Stimulated activated effector memory CD8-positive, alpha-beta T cell treated with anti-CD3 and anti-CD28 coated beads, Interleukin-12 subunit alpha, Interleukin-12 subunit beta, amount 100 ng/mL, for 72 hours (primary cell): ENCODE data around the gene KIR2DL1.
"Not testable (repeated sequence)": the region's sequence is repeated elsewhere in the genome, so short reads cannot be mapped to it uniquely, and the experiment has no call there.

Source experiments
- ATAC-seq: fragments of 150-1000 bp; cut with Tn5 transposase; 2 replicates; pipeline ENCODE4 v1.10.0; 2021
- DNase-seq, 2 donors: peaks; one replicate each; pipeline ENCODE4 v3.0.0; 2021 to 2022; ENCODE audit warnings: low spot score in 2 of 2
- H3K27ac Mint-ChIP-seq: one replicate; pipeline ENCODE4 v1.8.0; 2022; ENCODE audit warnings: mild to moderate bottlenecking, mixed read lengths
- H3K36me3 Mint-ChIP-seq: one replicate; pipeline ENCODE4 v1.8.0; 2022; ENCODE audit warnings: mild to moderate bottlenecking, mixed read lengths
- H3K4me1 Mint-ChIP-seq: one replicate; pipeline ENCODE4 v1.8.0; 2022; ENCODE audit warnings: mixed read lengths
- H3K4me3 Mint-ChIP-seq: one replicate; pipeline ENCODE4 v1.8.0; 2022; ENCODE audit warnings: mild to moderate bottlenecking, mixed read lengths
- H3K9me3 Mint-ChIP-seq: one replicate; pipeline ENCODE4 v1.8.0; 2022; ENCODE audit warnings: mixed read lengths

Gene KIR2DL1

DNA sequence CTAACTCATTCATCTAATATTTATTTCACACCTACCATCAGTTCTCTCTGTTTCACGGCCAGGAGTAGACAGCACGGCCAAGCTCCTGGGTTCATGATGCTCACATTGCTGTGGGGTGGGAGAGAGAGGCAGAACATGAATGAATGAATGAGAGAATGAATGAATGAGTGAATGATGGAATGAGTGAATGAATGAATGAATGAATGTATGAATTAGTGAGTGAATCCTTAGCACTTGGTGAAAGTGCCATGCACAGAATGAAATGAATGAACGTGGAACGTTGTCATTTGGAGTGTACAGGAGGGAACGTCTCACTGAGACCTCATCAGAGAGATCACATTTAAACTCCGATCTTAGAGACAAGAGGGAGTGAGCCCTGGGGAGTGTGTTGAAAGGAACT lies 21.9 kb downstream of the KIR2DL1 start:
- H3K27ac Mint-ChIP-seq, result no peak overlapping the region
- ATAC-seq (no peak), DNase-seq (no peak)
- no peaks in the 10 kb centered on the region for H3K36me3 Mint-ChIP-seq
- no peaks in the 10 kb centered on the region for H3K9me3 Mint-ChIP-seq
- H3K4me3 Mint-ChIP-seq, result no peak overlapping the region
- H3K4me1 Mint-ChIP-seq, result peaks cover 22% of the 10 kb centered on the region

DNA sequence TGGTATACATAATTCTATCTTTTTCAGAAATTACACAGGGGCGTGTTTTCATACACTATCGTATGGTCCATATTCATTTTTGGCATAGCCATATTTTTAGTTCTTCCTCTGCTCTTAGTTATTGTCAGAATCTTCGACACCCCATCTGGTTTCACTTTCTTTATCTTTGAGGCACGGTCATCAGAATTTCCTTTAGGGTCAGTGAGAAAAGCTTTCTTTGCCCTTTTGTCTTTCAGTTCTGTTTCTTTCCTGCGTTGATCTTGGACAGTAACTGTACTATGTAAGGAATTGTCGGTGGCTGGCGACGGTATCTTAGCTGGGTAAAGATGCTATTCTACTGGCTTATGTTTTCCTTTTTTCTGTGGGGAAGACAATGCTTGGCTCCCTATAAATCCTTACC lies 23.2 kb downstream of the KIR2DL1 start:
- Mint-ChIP-seq H3K9me3 (no peaks in the 10 kb centered on the region), H3K27ac (peak overlapping the region; percentile 67), H3K4me1 (peaks cover 22% of the 10 kb centered on the region), H3K4me3 (peak overlapping the region; percentile 59), H3K36me3 (no peaks in the 10 kb centered on the region)
- ATAC-seq, result peak; percentile 43
- DNase-seq, result no peak

- no peak for ATAC-seq
- peaks cover 22% of the 10 kb centered on the region for H3K4me1 Mint-ChIP-seq
- no peaks in the 10 kb centered on the region for H3K9me3 Mint-ChIP-seq
- H3K4me3 Mint-ChIP-seq, result no peak overlapping the region
- no peaks in the 10 kb centered on the region for H3K36me3 Mint-ChIP-seq
- H3K27ac Mint-ChIP-seq, result no peak overlapping the region
- no peak for DNase-seq
These were observed 26.2 kb downstream of the KIR2DL1 start for GRCh38 chr19:54795758-54796157.

DNA sequence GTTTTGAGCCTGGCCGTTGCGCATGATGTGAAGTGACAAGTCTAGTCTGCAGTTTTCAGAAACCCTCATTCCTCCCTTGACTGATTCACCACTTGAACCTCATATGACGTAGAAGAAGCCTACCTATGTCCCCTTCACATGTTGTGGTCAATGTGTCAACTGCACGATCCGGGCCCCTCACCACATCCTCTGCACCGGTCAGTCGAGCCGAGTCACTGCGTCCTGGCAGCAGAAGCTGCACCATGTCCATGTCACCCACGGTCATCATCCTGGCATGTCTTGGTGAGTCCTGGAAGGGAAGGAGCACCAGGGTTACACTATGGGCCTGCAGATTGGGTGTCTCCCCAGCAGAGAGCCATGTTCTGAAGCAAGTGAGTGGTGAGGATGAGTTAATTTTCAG lies 33.8 kb downstream of the KIR2DL1 start, which contains the start of gene KIR2DL4:
TSS of gene KIR2DL4 (plus strand) at position 201 of the 400 bp plus-strand sequence. CDS start at position 243, 42 bp downstream.
- Mint-ChIP-seq H3K36me3 (no peaks in the 10 kb centered on the region), H3K27ac (peak within 1 kb of the TSS; percentile 18), H3K4me3 (peak within 1 kb of the TSS; percentile 30), H3K4me1 (peaks cover 7% of the 10 kb centered on the region), H3K9me3 (peaks cover 2% of the 10 kb centered on the region)
- DNase-seq (peak in 1 of 2 donors; percentile 67), ATAC-seq (peak; percentile 75)

- no peaks in the 10 kb centered on the region for H3K36me3 Mint-ChIP-seq
- H3K27ac Mint-ChIP-seq, result no peak overlapping the region
- peaks cover 2% of the 10 kb centered on the region for H3K9me3 Mint-ChIP-seq
- peaks cover 7% of the 10 kb centered on the region for H3K4me1 Mint-ChIP-seq
- peak overlapping the region; percentile 30 for H3K4me3 Mint-ChIP-seq
- peak; percentile 31 for ATAC-seq
- no peak for DNase-seq
These were observed 34.5 kb downstream of the KIR2DL1 start for GRCh38 chr19:54804101-54804500.

- H3K27ac Mint-ChIP-seq, result no peak overlapping the region
- ATAC-seq (no peak), DNase-seq (no peak)
- H3K4me1 Mint-ChIP-seq, result peaks cover 7% of the 10 kb centered on the region
- no peak overlapping the region for H3K4me3 Mint-ChIP-seq
- H3K9me3 Mint-ChIP-seq, result peaks cover 2% of the 10 kb centered on the region
- no peaks in the 10 kb centered on the region for H3K36me3 Mint-ChIP-seq
These were observed 35.0 kb downstream of the KIR2DL1 start for GRCh38 chr19:54804571-54804970.

DNA sequence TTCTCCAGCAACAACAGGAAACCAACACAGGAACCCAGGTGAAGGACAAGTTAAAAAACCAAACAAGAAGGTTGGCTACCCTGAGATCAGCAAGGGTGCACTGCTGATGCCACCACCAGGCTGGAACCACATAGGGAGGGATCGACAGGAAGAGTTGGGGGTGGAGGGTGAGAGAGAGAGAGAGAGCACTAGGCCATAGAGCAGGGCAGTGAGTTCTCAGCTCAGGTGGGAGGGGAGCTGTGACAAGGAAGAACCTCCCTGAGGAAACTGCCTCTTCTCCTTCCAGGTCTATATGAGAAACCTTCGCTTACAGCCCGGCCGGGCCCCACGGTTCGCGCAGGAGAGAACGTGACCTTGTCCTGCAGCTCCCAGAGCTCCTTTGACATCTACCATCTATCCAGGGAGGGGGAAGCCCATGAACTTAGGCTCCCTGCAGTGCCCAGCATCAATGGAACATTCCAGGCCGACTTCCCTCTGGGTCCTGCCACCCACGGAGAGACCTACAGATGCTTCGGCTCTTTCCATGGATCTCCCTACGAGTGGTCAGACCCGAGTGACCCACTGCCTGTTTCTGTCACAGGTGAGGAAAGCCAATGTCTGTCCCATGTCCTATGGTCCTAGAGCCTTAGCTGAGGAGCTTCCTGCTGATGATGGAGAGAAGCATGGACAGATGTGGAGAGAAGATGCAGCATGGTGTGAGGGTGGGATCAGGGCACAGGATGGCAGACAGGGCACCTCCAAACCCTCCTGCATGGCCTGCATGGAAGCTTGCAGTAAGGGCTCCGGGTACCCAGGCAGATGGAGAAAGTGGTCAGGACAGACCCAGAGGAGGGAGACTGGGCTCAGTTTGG lies 36.3 kb downstream of the KIR2DL1 start:
- H3K4me1 Mint-ChIP-seq, result peaks cover 7% of the 10 kb centered on the region
- peaks cover 8% of the 10 kb centered on the region for H3K9me3 Mint-ChIP-seq
- DNase-seq (no peak), ATAC-seq (no peak)
- no peak overlapping the region for H3K27ac Mint-ChIP-seq
- no peaks in the 10 kb centered on the region for H3K36me3 Mint-ChIP-seq
- H3K4me3 Mint-ChIP-seq, result no peak overlapping the region

DNA sequence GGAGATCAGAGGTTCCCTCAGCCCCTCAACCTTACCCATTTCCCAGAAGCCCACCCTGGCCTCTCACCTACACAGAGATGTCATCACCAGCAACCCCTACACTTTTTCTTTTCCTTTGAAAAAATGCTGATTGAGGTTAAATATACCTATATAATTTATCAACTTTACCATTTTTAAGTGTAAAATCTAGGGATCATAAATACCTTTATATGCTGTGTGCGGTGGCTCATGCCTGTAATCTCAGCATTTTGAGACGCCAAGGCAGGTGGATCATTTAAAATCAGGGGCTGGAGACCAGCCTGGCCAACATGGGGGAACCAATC lies 36.9 kb downstream of the KIR2DL1 start:
- H3K4me1 Mint-ChIP-seq, result peaks cover 7% of the 10 kb centered on the region
- no peak for DNase-seq

DNA sequence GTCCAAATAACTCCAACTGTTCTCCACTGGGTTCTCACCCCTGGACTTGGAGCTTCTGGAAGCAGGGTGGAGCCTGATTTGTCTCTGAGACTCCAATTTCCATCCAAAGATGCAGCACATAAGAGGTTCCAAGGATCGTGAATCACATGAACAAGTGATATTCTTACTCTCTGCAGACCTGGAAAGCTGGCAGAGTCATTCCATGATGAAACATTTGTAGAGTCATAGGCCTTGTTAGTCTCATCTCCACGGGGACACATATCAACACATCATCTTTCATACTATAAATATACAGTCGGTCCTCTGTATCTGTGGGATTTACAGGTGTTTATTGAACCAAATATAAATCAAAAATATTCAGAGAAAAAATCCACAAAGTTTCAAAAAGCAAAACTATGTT lies 45.0 kb downstream of the KIR2DL1 start:
- not testable (repeated sequence) for H3K27ac Mint-ChIP-seq, H3K4me1 Mint-ChIP-seq, ATAC-seq, H3K4me3 Mint-ChIP-seq, DNase-seq, H3K36me3 Mint-ChIP-seq
- peaks cover 12% of the 10 kb centered on the region for H3K9me3 Mint-ChIP-seq

More for the DNA sequence above, 36.9 kb downstream of the KIR2DL1 start:
- Mint-ChIP-seq H3K9me3 (peaks cover 8% of the 10 kb centered on the region), H3K27ac (no peak overlapping the region), H3K4me3 (no peak overlapping the region), H3K36me3 (no peaks in the 10 kb centered on the region)
- no peak for ATAC-seq

DNA sequence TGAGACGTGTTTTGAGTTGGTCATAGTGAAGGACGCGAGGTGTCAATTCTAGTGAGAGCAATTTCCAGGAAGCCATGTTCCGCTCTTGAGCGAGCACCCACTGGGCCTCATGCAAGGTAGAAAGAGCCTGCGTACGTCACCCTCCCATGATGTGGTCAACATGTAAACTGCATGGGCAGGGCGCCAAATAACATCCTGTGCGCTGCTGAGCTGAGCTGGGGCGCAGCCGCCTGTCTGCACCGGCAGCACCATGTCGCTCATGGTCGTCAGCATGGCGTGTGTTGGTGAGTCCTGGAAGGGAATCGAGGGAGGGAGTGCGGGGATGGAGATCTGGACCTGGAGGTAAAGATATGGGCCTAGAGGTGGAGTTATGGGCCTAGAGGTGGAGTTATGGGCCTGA lies 46.7 kb downstream of the KIR2DL1 start, which contains the start of gene KIR3DL1:
TSS of gene KIR3DL1 (plus strand) at position 218 of the 400 bp plus-strand sequence.
- not testable (repeated sequence) for ATAC-seq, H3K27ac Mint-ChIP-seq, H3K4me1 Mint-ChIP-seq, DNase-seq, H3K9me3 Mint-ChIP-seq, H3K36me3 Mint-ChIP-seq
- H3K4me3 Mint-ChIP-seq, result peak within 1 kb of the TSS; percentile 51

DNA sequence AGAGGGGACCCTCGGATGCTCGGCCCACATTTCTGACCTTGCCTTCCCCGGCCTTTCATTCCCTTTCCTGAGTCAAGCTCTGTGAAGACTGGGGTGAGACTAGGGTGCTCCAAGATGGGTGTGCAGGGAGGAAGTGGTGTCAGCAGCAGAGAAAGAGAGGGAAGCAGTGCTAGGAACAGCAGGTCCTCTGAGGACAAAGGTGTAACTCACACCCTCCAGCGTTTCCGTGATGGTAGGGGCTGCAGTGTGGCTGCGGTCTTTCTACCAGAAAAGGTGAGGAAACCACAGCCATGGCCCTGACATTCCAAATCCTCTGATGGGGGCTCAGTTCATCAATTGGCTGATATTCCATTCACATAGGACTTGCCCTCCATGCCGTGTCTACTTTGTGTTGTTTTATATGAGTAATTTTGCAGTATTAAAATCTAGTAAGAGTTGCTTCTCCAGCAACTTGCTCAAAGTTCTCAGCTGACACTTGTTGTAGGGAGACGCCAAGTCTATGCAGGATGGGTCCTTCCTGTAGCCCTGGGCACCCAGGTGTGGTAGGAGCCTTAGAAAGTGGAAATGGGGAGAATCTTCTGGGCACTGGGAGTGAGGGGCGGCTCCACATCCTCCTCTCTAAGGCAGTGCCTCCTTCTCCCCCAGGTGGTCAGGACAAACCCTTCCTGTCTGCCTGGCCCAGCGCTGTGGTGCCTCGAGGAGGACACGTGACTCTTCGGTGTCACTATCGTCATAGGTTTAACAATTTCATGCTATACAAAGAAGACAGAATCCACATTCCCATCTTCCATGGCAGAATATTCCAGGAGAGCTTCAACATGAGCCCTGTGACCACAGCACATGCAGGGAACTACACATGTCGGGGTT lies 48.3 kb downstream of the KIR2DL1 start:
- no peaks in the 10 kb centered on the region for H3K36me3 Mint-ChIP-seq
- H3K4me3 Mint-ChIP-seq, result no peak overlapping the region
- no peaks in the 10 kb centered on the region for H3K4me1 Mint-ChIP-seq
- no peaks in the 10 kb centered on the region for H3K9me3 Mint-ChIP-seq
- DNase-seq (no peak), ATAC-seq (no peak)
- H3K27ac Mint-ChIP-seq, result no peak overlapping the region

GRCh38 chr19:54824416-54824815 lies 54.8 kb downstream of the KIR2DL1 start:
- not testable (repeated sequence) for H3K36me3 Mint-ChIP-seq, H3K9me3 Mint-ChIP-seq, H3K4me1 Mint-ChIP-seq, H3K4me3 Mint-ChIP-seq, DNase-seq, ATAC-seq, H3K27ac Mint-ChIP-seq

- ATAC-seq, H3K9me3 Mint-ChIP-seq, H3K36me3 Mint-ChIP-seq, H3K27ac Mint-ChIP-seq, H3K4me1 Mint-ChIP-seq, DNase-seq, H3K4me3 Mint-ChIP-seq: not testable (repeated sequence)
These were observed 55.7 kb downstream of the KIR2DL1 start for GRCh38 chr19:54825326-54825725.

- ATAC-seq, H3K4me1 Mint-ChIP-seq, DNase-seq, H3K27ac Mint-ChIP-seq, H3K9me3 Mint-ChIP-seq, H3K4me3 Mint-ChIP-seq, H3K36me3 Mint-ChIP-seq: not testable (repeated sequence)
These were observed 58.5 kb downstream of the KIR2DL1 start for GRCh38 chr19:54828064-54828463.

- not testable (repeated sequence) for DNase-seq, H3K36me3 Mint-ChIP-seq, H3K9me3 Mint-ChIP-seq, H3K27ac Mint-ChIP-seq, H3K4me1 Mint-ChIP-seq, ATAC-seq, H3K4me3 Mint-ChIP-seq
These were observed 62.9 kb downstream of the KIR2DL1 start, which contains the start of gene KIR2DS4 for GRCh38 chr19:54832496-54832895. Gene KIR2DS4, plus strand, starts transcription at chr19:54832676.
